ENCODE results near the gene COL16A1.

GRCh38 chr1:31712068-31712467, 8.3 kb upstream of the COL16A1 start:
- TF ChIP-seq TAF1 (conservative IDR thresholded peaks at IDR 0.05) (no peak), CTCF (IDR thresholded peaks at IDR 0.05; ENCODE audit: low read depth, low read length, missing input control) (no peak), GABPA (IDR thresholded peaks at IDR 0.05 in 1 of 2, conservative IDR thresholded peaks at IDR 0.05 in 1 of 2) (no peak), FOXA1 (IDR thresholded peaks at IDR 0.05) (no peak), YY1 (IDR thresholded peaks at IDR 0.05) (no peak), SP1 (IDR thresholded peaks at IDR 0.05) (no peak), REST (IDR thresholded peaks at IDR 0.05) (no peak), NR2F2 (IDR thresholded peaks at IDR 0.05) (no peak), RAD21 (IDR thresholded peaks at IDR 0.05) (no peak), JUND (IDR thresholded peaks at IDR 0.05) (no peak), MAX (IDR thresholded peaks at IDR 0.05) (no peak)

Measured in liver (tissue), 3 donors.